Measurements from ENCODE around the gene PLIN4. TPM values are rescaled to one million over a fixed set of nuclear protein-coding genes. Genes with fewer than 3 reads are reported as not detected.

Gene PLIN4
- total RNA-seq, 2 experiments from 2014 or later = 0.05 TPM; not detected in 1

Other genes starting within 250 kb of the PLIN4 start
- not detected for gene SHD, start 239.2 kb downstream of the PLIN4 start, total RNA-seq
- 10 to 100 TPM; 13.6 to 14.8 TPM for gene TMIGD2, start 216.1 kb downstream of the PLIN4 start, total RNA-seq
- gene FSD1, start 213.9 kb downstream of the PLIN4 start, total RNA-seq = 10 to 100 TPM; 19.7 to 22.0 TPM
- gene STAP2, start 179.7 kb downstream of the PLIN4 start, total RNA-seq = 10 to 100 TPM in 1 of 2 experiments, 1 to 10 TPM in 1; 9.6 to 14.6 TPM
- 10 to 100 TPM; 15.5 to 16.6 TPM for gene MPND, start 174.9 kb downstream of the PLIN4 start, total RNA-seq
- 10 to 100 TPM; 53.1 to 59.2 TPM for gene SH3GL1, start 117.9 kb downstream of the PLIN4 start, total RNA-seq
- gene CHAF1A, start 115.8 kb downstream of the PLIN4 start, total RNA-seq = 10 to 100 TPM; 78.3 to 80.5 TPM
- gene UBXN6, start 60.7 kb downstream of the PLIN4 start, total RNA-seq = 10 to 100 TPM; 35.8 to 36.5 TPM
- 10 to 100 TPM; 37.5 to 44.0 TPM for gene HDGFL2, start 46.2 kb downstream of the PLIN4 start, total RNA-seq
- gene PLIN5, start 16.7 kb upstream of the PLIN4 start, total RNA-seq = under 1 TPM in 1 of 2 experiments, not detected in 1; 0.27 TPM
- gene LRG1, start 21.6 kb upstream of the PLIN4 start, total RNA-seq = under 1 TPM in 1 of 2 experiments, not detected in 1; 0.09 TPM
- gene SEMA6B, start 41.2 kb upstream of the PLIN4 start, total RNA-seq = not detected
- 10 to 100 TPM; 13.5 to 13.7 TPM for gene TNFAIP8L1, start 121.0 kb upstream of the PLIN4 start, total RNA-seq
- 10 to 100 TPM; 58.3 to 62.1 TPM for gene MYDGF, start 151.9 kb upstream of the PLIN4 start, total RNA-seq
- 10 to 100 TPM; 60.4 to 64.0 TPM for gene DPP9, start 205.4 kb upstream of the PLIN4 start, total RNA-seq